Gastrocnemius medialis (tissue), 4 donors: Measurements from ENCODE around the gene CNKSR3.

Experiments
- POLR2A ChIP-seq, 2 donors: fragments of 450-650 bp; IDR thresholded peaks; one replicate each; pipeline ENCODE4 v1.6.1; 2017; ENCODE audit warnings: antibody characterized with exemption in 2 of 2, mild to moderate bottlenecking in 2 of 2, moderate library complexity in 2 of 2
- TF ChIP-seq, protein P1 (sequence below), 5 experiments: fragments of 450-650 bp in 3 of 5; fragments of 200-600 bp in 2 of 5; sonication (generic) in 2 of 5; IDR thresholded peaks in 4 of 5; conservative IDR thresholded peaks in 1 of 5; 1 replicate in 4 of 5; 2 replicates in 1 of 5; pipeline ENCODE4 v1.5.1; 2016 to 2019; ENCODE audit warnings: antibody characterized with exemption in 5 of 5, mild to moderate bottlenecking in 3 of 5, moderate library complexity in 3 of 5

DNA sequence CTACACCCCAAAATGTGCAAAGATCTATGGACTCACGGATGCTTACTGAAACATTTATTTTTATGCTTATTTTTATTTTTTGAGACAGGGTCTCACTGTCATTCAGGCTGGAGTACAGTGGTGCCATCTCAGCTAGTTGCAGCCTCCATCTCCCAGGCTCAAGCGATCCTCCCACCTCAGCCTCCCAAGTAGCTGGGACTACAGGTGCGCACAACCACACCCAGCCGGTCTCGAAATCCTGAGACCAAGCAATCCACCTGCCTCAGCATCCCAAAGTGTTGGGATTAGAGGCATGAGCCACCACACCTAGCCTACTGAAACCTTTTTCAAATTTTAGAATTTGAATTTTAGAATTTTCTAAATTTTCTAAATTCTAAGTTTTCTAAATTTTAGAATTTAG, 103.0 kb downstream of the CNKSR3 start:
- TF ChIP-seq, protein P1, sequence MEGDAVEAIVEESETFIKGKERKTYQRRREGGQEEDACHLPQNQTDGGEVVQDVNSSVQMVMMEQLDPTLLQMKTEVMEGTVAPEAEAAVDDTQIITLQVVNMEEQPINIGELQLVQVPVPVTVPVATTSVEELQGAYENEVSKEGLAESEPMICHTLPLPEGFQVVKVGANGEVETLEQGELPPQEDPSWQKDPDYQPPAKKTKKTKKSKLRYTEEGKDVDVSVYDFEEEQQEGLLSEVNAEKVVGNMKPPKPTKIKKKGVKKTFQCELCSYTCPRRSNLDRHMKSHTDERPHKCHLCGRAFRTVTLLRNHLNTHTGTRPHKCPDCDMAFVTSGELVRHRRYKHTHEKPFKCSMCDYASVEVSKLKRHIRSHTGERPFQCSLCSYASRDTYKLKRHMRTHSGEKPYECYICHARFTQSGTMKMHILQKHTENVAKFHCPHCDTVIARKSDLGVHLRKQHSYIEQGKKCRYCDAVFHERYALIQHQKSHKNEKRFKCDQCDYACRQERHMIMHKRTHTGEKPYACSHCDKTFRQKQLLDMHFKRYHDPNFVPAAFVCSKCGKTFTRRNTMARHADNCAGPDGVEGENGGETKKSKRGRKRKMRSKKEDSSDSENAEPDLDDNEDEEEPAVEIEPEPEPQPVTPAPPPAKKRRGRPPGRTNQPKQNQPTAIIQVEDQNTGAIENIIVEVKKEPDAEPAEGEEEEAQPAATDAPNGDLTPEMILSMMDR (IDR thresholded peaks at IDR 0.05 in 4 of 5, conservative IDR thresholded peaks at IDR 0.05 in 1 of 5): no peak
- no peak for TF ChIP-seq POLR2A (IDR thresholded peaks at IDR 0.05)
